H1 (cell line): ENCODE results near the gene CPSF7. TPM values are rescaled to one million over a fixed set of nuclear protein-coding genes. Genes with fewer than 3 reads are reported as not detected.
A peak's percentile ranks its signal among the peaks of the same experiment; 100 is the strongest.

Source experiments
- ATF3 ChIP-seq: IDR thresholded peaks from 2 replicates; pipeline ENCODE4 v1.6.1; 2011; ENCODE audit warnings: low read depth, mild to moderate bottlenecking, low read length; ENCODE audit not compliant: insufficient read depth
- BACH1 ChIP-seq: IDR thresholded peaks from 2 replicates; pipeline ENCODE4 v1.6.1; 2012; ENCODE audit warnings: low read length, improper control_type of control experiment
- CEBPB ChIP-seq: IDR thresholded peaks from 2 replicates; pipeline ENCODE4 v1.6.1; 2012; ENCODE audit warnings: low read depth, low read length
- CHD2 ChIP-seq: IDR thresholded peaks from 2 replicates; pipeline ENCODE4 v1.6.1; 2012; ENCODE audit warnings: low read length, improper control_type of control experiment
- HDAC2 ChIP-seq, 2 experiments: fragments of 300-600 bp in 1 of 2; sonication (generic) in 1 of 2; IDR thresholded peaks; 2 replicates each; pipeline ENCODE4 v1.6.1; 2011 to 2012; ENCODE audit warnings: low read depth in 2 of 2, low read length in 2 of 2, mild to moderate bottlenecking in 2 of 2, moderate library complexity in 2 of 2, borderline replicate concordance in 1 of 2, inconsistent platforms in 1 of 2
- JUND ChIP-seq: IDR thresholded peaks from 2 replicates; pipeline ENCODE4 v1.6.1; 2011; ENCODE audit warnings: mild to moderate bottlenecking, improper control_type of control experiment, low read length
- KDM4A ChIP-seq: IDR thresholded peaks from one replicate; pipeline ENCODE4 v1.7.1; 2012; ENCODE audit warnings: low read depth, mild to moderate bottlenecking, moderate library complexity, low read length, inconsistent platforms; ENCODE audit not compliant: severe bottlenecking
- polyA plus RNA-seq, 7 experiments: library from polyadenylated mRNA; depleted of rRNA in 3 of 7; stranded (reverse) in 5 of 7; unstranded in 2 of 7; fragments of >200 nt in 5 of 7; fragments of 200-250 nt in 2 of 7; gene quantifications; 1 replicate in 5 of 7; 2 replicates in 1 of 7; 4 replicates in 1 of 7; pipeline versions ENCODE4 v1.2.1 to v1.2.3, GENCODE V29; 2011 to 2013; ENCODE audit warnings: missing spikeins in 2 of 7, mixed read lengths in 2 of 7
- total RNA-seq: library from RNA; stranded (reverse); fragmentation: NEBNext Ultra II Directional; extraction: Animal tissue kit (Norgen Biotek cat#: 25700); gene quantifications from 2 replicates; pipeline ENCODE4 v1.2.1, GENCODE V29; 2021

CPSF7 gene
- total and polyA plus RNA-seq, 2 of the 8 experiments (the other 6 are each of a cell fraction or from before 2014, with no cell fraction given): 95.9 to 122 TPM

- TF ChIP-seq KDM4A: no peak
- peak; percentile 92 for TF ChIP-seq BACH1
- TF ChIP-seq JUND: peak; percentile 55; the same call in 1 of the 2 replicates
- 0 out of 4 replicates have a peak, but pooled peaks of 1 of the 2 experiments have one; percentile 80 for TF ChIP-seq HDAC2 (IDR thresholded peaks at IDR 0.05; ENCODE audit: borderline replicate concordance in 1 of 2, low read depth in 2 of 2, low read length in 2 of 2)
- 0 out of 2 replicates have a peak, but pooled peaks have one; percentile 54 for TF ChIP-seq CEBPB
- TF ChIP-seq ATF3: 0 out of 2 replicates have a peak, but pooled peaks have one; percentile 9
- 0 out of 2 replicates have a peak, but pooled peaks have one; percentile 19 for TF ChIP-seq CHD2
These were observed 16.5 kb upstream of the CPSF7 start (continued) for GRCh38 chr11:61446211-61446651.
